K562 (cell line): ENCODE results near the gene OLR1.

Experiments
- CTCF ChIP-seq, 3 experiments: IDR thresholded peaks in 2 of 3; conservative IDR thresholded peaks in 1 of 3; 2 replicates each; pipeline ENCODE4 v1.5.1; 2011 to 2012; ENCODE audit warnings: low read length in 3 of 3, mild to moderate bottlenecking in 3 of 3, control low read depth in 2 of 3, improper control_type of control experiment in 1 of 3, inconsistent platforms in 1 of 3, low read depth in 1 of 3, mixed read lengths in 1 of 3, moderate library complexity in 1 of 3; ENCODE audit not compliant: insufficient read depth in 2 of 3
- DDX20 ChIP-seq: fragments of 450-650 bp; IDR thresholded peaks from 2 replicates; pipeline ENCODE4 v1.6.1; 2016; ENCODE audit warnings: missing genetic modification characterization, low read depth, mild to moderate bottlenecking, missing compliant biosample characterization, moderate library complexity
- NFRKB ChIP-seq: fragments of 450-650 bp; IDR thresholded peaks from 2 replicates; pipeline ENCODE4 v1.6.1; 2016; ENCODE audit warnings: low read depth
- NRF1 ChIP-seq, 2 experiments: fragments of 450-650 bp; IDR thresholded peaks in 1 of 2; conservative IDR thresholded peaks in 1 of 2; 2 replicates each; pipeline ENCODE4 v1.6.1; 2014; ENCODE audit warnings: mild to moderate bottlenecking in 2 of 2

DNA sequence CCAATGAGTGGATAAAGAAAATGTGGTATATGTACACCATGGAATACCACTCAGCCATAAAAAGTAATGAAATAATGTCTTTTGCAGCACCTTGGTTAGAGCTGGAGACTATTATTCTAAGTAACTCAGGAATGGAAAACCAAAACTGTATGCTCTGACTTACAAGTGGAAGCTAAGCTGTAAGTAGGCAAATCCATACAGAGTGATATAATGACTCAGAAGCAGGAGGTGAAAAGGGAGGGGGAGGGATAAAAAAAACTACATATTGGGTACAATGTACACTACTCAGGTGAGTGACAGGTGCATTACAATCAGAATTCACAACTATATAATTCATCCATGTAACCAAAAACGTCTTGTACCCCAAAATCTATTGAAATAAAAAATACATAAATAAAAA lies 58.0 kb downstream of the OLR1 start:
- no peak for TF ChIP-seq DDX20 (tag)
- no peak for TF ChIP-seq NFRKB
- TF ChIP-seq CTCF (IDR thresholded peaks at IDR 0.05 in 2 of 3, conservative IDR thresholded peaks at IDR 0.05 in 1 of 3; ENCODE audit: insufficient read depth in 2 of 3, low read depth in 1 of 3, low read length in 3 of 3): no peak
- no peak for TF ChIP-seq NRF1 (conservative IDR thresholded peaks at IDR 0.05 in 1 of 2, IDR thresholded peaks at IDR 0.05 in 1 of 2)
